Neural crest cell (in vitro differentiated cells): ENCODE data around the gene PIN1. TPM values are rescaled to one million over a fixed set of nuclear protein-coding genes. Genes with fewer than 3 reads are reported as not detected.
"Not testable (repeated sequence)": the region's sequence is repeated elsewhere in the genome, so short reads cannot be mapped to it uniquely, and the experiment has no call there.

Experiments
- DNase-seq: peaks from one replicate; pipeline ENCODE4 v3.0.0; 2021; ENCODE audit warnings: low read depth, mixed read lengths, low spot score
- H3K27ac Mint-ChIP-seq: one replicate; pipeline ENCODE4 v1.8.0; 2021; ENCODE audit warnings: mild to moderate bottlenecking, mixed read lengths; ENCODE audit not compliant: unreplicated experiment
- H3K27me3 Mint-ChIP-seq: 2 replicates; pipeline ENCODE4 v1.8.0; 2021; ENCODE audit warnings: low read depth, mild to moderate bottlenecking, mixed read lengths
- H3K36me3 Mint-ChIP-seq: 2 replicates; pipeline ENCODE4 v1.8.0; 2021; ENCODE audit warnings: low read depth, mild to moderate bottlenecking, mixed read lengths
- H3K4me1 Mint-ChIP-seq: 2 replicates; pipeline ENCODE4 v1.8.0; 2021; ENCODE audit warnings: mixed read lengths
- H3K4me3 Mint-ChIP-seq: one replicate; pipeline ENCODE4 v1.8.0; 2021; ENCODE audit warnings: mild to moderate bottlenecking, mixed read lengths
- H3K9me3 Mint-ChIP-seq: 2 replicates; pipeline ENCODE4 v1.8.0; 2021; ENCODE audit warnings: mixed read lengths
- CTCF ChIP-seq: fragments of 200-600 bp; sonication (generic); conservative IDR thresholded peaks from 2 replicates; pipeline ENCODE4 v1.5.0; 2021; ENCODE audit warnings: antibody characterized with exemption, mild to moderate bottlenecking
- total RNA-seq: library from RNA; stranded (reverse); gene quantifications from 2 replicates; pipeline ENCODE4 v1.2.1, GENCODE V29; 2021

The PIN1 gene
- total RNA-seq, 1 donor from 2014 or later, result 117 TPM

- TF ChIP-seq CTCF, result no peak
- H3K4me3 Mint-ChIP-seq, result peak overlapping the region; percentile 89
- H3K36me3 Mint-ChIP-seq, result no peaks in the 10 kb centered on the region
- H3K9me3 Mint-ChIP-seq, result no peaks in the 10 kb centered on the region
- H3K27ac Mint-ChIP-seq, result no peak overlapping the region
- DNase-seq, result no peak
- peaks cover 41% of the 10 kb centered on the region for H3K4me1 Mint-ChIP-seq
- H3K27me3 Mint-ChIP-seq, result no peaks in the 10 kb centered on the region
Measured at GRCh38 chr19:9789066-9789465, 46.1 kb upstream of the PIN1 start.

GRCh38 chr19:9789579-9789978 lies 45.5 kb upstream of the PIN1 start:
- not testable (repeated sequence) for H3K36me3 Mint-ChIP-seq, H3K27me3 Mint-ChIP-seq, DNase-seq, H3K27ac Mint-ChIP-seq, H3K9me3 Mint-ChIP-seq
- H3K4me1 Mint-ChIP-seq, result peaks cover 36% of the 10 kb centered on the region
- H3K4me3 Mint-ChIP-seq, result peak overlapping the region; percentile 89

- Mint-ChIP-seq H3K4me3 (peak overlapping the region; percentile 87), H3K4me1 (peaks cover 27% of the 10 kb centered on the region)
- not testable (repeated sequence) for H3K36me3 Mint-ChIP-seq, H3K27me3 Mint-ChIP-seq, H3K9me3 Mint-ChIP-seq, H3K27ac Mint-ChIP-seq, DNase-seq
Measured at GRCh38 chr19:9791073-9791367, 44.1 kb upstream of the PIN1 start.

- no peaks in the 10 kb centered on the region for H3K27me3 Mint-ChIP-seq
- H3K4me3 Mint-ChIP-seq, result peak overlapping the region; percentile 87
- H3K36me3 Mint-ChIP-seq, result no peaks in the 10 kb centered on the region
- H3K9me3 Mint-ChIP-seq, result no peaks in the 10 kb centered on the region
- no peak overlapping the region for H3K27ac Mint-ChIP-seq
- peaks cover 25% of the 10 kb centered on the region for H3K4me1 Mint-ChIP-seq
- TF ChIP-seq CTCF, result no peak
- peak; percentile 91 for DNase-seq
Measured at GRCh38 chr19:9791552-9792205, 43.4 kb upstream of the PIN1 start.

- no peak for TF ChIP-seq CTCF
- no peaks in the 10 kb centered on the region for H3K27me3 Mint-ChIP-seq
- peak overlapping the region; percentile 87 for H3K4me3 Mint-ChIP-seq
- DNase-seq, result peak; percentile 85
- H3K9me3 Mint-ChIP-seq, result no peaks in the 10 kb centered on the region
- no peaks in the 10 kb centered on the region for H3K36me3 Mint-ChIP-seq
- H3K27ac Mint-ChIP-seq, result peak overlapping the region; percentile 43
- H3K4me1 Mint-ChIP-seq, result peaks cover 23% of the 10 kb centered on the region
Measured at GRCh38 chr19:9792206-9793070, 42.7 kb upstream of the PIN1 start.

GRCh38 chr19:9793071-9793591 lies 42.0 kb upstream of the PIN1 start:
- peak overlapping the region; percentile 87 for H3K4me3 Mint-ChIP-seq
- no peak for DNase-seq
- H3K4me1 Mint-ChIP-seq, result peaks cover 23% of the 10 kb centered on the region
- no peaks in the 10 kb centered on the region for H3K27me3 Mint-ChIP-seq
- no peak for TF ChIP-seq CTCF
- no peaks in the 10 kb centered on the region for H3K36me3 Mint-ChIP-seq
- H3K27ac Mint-ChIP-seq, result no peak overlapping the region
- H3K9me3 Mint-ChIP-seq, result no peaks in the 10 kb centered on the region
